Measurements from ENCODE around the gene TMEM132A.

GRCh38 chr11:60934124-60934789, 10.0 kb downstream of the TMEM132A start:
- TF ChIP-seq POLR2A (IDR thresholded peaks at IDR 0.05; ENCODE audit: low read length) (no peak), EP300 (IDR thresholded peaks at IDR 0.05) (no peak), CTCF (IDR thresholded peaks at IDR 0.05) (no peak), MAZ (IDR thresholded peaks at IDR 0.05; ENCODE audit: borderline replicate concordance, low read depth, low read length) (no peak), ESRRA (IDR thresholded peaks at IDR 0.05; ENCODE audit: borderline replicate concordance, low read length) (no peak), CHD4 (IDR thresholded peaks at IDR 0.05; ENCODE audit: borderline replicate concordance) (no peak), NPAS2 (CRISPR knock-in tag; IDR thresholded peaks at IDR 0.05; ENCODE audit: borderline replicate concordance) (no peak), HMGXB4 (CRISPR knock-in tag; IDR thresholded peaks at IDR 0.05; ENCODE audit: borderline replicate concordance) (no peak)
- TF ChIP-seq, protein P1, sequence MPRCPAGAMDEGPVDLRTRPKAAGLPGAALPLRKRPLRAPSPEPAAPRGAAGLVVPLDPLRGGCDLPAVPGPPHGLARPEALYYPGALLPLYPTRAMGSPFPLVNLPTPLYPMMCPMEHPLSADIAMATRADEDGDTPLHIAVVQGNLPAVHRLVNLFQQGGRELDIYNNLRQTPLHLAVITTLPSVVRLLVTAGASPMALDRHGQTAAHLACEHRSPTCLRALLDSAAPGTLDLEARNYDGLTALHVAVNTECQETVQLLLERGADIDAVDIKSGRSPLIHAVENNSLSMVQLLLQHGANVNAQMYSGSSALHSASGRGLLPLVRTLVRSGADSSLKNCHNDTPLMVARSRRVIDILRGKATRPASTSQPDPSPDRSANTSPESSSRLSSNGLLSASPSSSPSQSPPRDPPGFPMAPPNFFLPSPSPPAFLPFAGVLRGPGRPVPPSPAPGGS (IDR thresholded peaks at IDR 0.05): no peak

Data from A549 (cell line).